ENCODE data around the gene GMCL1.
"Not testable (repeated sequence)": the region's sequence is repeated elsewhere in the genome, so short reads cannot be mapped to it uniquely, and the experiment has no call there.

Gene GMCL1

GRCh38 chr2:69848186-69848790, 18.8 kb downstream of the GMCL1 start:
- DNase-seq, result no peak

GRCh38 chr2:69858261-69858660, 28.8 kb downstream of the GMCL1 start:
- DNase-seq, result no peak

- DNase-seq, result no peak
Measured at GRCh38 chr2:69863298-69863697, 33.8 kb downstream of the GMCL1 start.

DNA sequence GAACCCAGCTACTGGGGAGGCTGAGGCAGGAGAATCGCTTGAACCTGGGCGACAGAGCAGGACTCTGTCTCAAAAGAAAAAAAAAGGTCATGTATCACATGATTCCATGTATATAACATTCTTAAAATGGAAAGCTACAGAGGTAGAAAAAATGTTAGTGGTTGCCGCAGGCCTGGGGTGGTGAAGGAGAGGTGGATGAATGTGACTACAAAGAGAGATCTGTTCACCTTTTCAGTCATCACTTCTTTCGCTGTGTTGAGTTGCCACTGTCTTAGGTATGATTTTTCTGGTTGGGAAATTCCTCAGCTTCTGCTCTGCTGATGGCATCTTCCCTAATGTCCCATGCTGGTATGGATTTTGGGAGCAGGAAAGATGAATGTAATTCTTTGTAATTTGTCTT, 59.0 kb downstream of the GMCL1 start:
- DNase-seq, result no peak

DNA sequence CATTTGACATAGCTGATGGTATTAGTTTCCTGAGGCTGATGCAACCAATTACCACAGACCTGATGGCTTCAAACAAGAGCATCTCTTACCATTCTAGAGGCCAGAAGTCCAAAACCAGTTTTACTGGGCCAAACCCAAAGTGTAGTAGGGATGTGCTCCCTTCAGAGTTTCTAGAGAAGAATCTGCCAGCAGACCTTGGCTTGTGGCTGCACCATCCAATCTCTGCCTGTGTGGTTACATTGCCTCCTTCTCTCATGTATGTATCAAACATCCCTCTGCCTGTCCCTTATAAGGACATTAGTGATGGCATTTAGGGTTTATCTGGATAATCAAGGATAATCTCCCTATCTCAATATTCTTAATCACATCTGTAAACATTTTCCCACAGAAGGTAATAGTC, 59.8 kb downstream of the GMCL1 start:
- DNase-seq, result no peak

DNA sequence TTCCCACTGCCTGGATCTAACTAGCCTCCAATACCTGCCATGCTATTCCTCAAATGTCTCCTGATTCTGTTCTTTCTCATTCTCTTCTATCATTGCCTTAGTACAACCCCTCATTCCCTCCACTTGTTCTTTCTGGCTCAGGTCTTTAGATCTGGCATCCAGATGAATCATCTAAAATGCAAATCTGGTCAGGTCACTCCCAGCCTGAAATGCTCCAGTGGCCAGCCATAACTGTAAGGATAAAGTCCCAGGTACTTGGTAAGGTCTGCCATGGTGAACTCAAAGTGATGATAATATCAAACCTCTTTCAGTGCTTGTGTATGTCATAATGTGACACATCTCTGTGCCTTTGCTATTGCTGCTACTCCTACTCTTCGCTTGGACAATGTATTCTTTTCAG, 61.4 kb downstream of the GMCL1 start:
- no peak for DNase-seq

DNA sequence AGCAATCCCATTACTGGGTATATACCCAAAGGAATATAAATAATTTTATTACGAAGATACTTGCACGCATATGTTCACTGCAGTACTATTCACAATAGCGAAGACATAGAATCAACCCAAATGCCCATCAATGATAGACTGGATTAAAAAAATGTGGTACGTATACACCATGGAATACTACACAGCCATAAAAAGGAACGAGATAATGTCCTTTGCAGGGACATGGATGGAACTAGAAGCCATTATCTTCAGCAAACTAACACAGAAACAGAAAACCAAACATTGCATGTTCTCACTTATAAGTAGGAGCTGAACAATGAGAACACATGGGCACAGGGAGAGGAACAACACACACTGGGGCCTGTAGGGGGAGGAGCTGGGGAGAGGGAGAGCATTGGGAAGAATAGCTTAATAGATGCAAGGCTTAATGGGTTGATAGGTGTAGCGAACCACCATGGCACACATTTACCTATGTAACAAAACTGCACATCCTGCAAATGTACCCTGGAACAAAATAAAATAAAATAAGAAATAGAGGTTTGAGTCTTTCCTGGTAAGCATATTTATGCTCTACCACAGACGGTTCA, 63.5 kb downstream of the GMCL1 start:
- DNase-seq, result not testable (repeated sequence)

DNA sequence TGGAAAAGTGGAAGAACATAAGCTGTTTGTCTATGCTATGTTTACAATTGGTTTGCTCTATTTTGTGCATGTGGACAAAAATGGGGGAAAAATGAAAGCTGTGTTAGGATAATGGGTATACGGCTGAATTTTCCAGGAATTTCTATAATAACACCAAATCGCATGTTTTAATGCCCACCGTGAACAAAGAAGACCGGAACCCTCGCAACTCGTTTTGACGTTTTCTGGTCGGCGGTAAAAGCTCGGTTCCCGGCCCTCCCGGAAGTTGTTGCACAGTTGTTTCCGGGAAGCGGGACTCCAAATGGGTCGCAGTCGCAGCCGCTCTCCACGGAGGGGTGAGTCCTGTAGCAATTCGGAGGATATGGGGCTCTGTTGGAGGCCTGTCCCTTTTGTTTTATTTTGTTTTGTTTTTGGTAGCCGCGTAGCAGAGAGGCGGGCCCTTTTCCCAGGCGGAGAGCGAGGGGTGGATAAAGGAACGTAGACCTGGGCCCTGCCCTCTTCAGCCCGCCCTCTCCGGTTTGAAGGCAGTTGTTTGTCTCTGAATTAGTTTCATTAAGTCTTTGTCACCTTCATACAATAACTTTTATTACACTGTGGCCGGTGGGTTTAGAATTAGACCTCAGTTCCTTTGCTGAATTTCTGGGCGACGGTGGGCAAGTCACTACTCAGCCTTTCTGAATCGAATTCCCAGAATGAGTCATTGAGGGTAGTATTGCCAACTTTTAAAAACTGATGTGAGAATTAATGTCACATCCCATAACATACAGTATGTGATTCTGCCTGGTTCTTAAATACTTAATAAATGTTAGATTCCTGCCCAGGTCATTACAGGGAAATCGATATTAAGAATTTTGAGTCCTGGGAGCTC, 64.5 kb downstream of the GMCL1 start, which contains the start of gene SNRNP27:
TSS of gene SNRNP27 (plus strand) at position 273 of the 868 bp plus-strand sequence. CDS start at position 302, 29 bp downstream.
- peak; percentile 87 for DNase-seq

DNA sequence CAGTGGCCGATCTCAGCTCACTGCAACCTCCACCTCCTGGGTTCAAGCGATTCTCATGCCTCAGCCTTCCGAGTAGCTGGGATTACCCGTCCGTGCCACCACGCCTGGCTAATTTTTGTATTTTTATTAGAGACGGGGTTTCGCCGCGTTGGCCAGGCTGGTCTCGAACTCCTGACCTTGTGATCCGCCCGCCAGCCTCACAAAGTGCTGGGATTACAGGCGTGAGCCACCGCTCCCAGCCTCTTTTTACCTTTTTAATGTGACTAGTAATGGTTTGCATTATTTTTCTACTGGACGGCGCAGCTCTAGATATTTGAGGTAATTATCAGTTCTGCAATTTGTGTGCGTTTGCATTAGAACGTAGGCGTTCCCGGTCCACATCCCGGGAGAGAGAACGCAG, 65.3 kb downstream of the GMCL1 start:
- DNase-seq, result not testable (repeated sequence)

GRCh38 chr2:69902213-69902922, 72.9 kb downstream of the GMCL1 start:
- DNase-seq, result peak; percentile 24

DNA sequence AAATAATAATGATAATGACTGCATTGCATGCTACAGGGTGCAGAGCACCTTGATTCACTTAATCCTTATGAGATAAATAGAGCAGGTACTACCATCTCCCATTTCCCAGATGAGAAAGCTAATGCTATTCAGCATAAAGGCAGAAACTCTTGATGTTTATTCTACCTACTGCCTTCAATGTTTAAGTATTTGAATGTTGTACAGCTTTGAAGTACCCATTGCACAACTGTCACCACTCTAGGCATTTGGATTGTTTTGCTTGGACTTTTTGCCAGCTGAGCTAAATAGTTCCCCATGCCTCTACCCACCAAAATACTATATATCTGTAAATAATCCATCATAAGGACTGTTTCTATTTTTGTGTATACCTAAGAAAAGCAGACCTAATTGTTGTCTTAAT, 77.8 kb downstream of the GMCL1 start:
- no peak for DNase-seq

DNA sequence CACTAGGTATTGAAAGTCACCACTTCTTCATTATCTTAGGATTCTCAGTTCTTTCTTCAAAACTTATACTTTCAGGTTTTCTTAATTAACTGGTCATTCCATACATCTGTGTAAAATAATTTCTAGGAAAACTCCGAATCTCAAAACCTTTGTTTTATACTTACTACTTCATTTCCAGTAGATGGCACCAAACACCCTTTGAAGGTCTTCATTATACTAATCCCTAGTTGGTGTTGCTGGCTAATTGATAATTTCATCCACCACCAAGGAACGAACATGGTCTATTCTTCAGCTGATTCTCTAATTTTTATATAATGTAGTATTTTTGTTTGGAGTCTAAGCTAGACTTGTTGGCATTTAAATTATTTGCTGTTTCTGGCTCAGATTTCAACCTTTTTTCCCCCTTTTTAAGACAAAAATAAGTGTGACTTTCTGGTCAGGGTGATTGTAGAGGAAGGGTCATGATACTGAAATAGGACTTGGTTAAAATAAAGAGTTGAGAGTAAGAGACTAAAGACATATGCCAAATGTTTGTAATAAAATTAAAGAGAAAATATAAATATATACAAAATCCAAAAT, 82.6 kb downstream of the GMCL1 start:
- peak; percentile 67 for DNase-seq

- peak; percentile 100 for DNase-seq
Measured at GRCh38 chr2:69914164-69914949, 84.9 kb downstream of the GMCL1 start.

DNA sequence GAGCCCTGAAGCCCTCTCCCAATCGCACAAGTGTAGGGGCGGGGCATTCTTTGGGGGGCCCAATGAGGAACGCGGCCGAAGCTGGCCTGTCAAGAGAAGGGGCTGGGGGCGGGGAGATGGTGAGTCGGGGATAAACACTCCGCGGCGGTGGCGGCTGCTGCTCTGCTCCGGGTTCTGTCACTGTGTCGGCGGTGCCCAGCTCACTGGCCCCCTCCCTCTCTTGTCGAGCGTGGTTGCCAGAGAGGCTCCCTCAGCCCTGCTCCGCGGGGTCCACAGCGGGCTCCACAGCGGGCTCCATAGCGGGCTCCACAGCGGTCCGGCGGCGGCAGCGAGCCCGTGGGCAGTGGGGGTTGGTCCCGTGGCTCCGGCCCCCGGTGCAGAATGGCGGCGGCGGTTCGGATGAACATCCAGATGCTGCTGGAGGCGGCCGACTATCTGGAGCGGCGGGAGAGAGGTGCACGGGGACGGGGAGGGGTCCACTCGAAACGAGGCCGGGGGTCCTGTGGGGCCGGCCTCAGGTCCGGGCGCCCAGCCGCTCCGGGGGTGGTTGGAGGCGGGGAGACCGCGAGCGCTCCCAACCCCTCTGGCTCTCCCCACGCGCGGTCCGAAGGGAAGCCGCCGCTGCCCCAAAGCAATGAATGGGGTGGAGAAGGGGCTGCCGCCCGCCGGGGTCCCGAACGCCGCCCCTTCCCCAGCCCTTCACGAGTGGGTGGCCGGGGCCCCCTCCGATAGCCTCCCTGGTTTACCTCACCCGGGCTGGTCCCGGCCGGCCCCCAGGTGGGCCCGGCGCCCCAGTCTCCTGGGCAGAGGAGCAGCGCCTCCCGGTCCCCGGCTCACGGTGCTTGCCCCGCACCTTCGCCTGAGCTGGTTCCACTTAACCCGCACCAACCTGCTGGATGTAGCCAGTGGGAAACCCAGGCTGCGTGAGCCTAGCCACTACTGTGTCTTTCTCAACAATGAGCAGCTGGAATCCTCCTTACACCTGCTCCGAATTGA, 85.8 kb downstream of the GMCL1 start, which contains the start of gene MXD1:
TSS of gene MXD1 (plus strand) at position 160 of the 996 bp plus-strand sequence. CDS start at position 382, 222 bp downstream.
- DNase-seq, result no peak

DNA sequence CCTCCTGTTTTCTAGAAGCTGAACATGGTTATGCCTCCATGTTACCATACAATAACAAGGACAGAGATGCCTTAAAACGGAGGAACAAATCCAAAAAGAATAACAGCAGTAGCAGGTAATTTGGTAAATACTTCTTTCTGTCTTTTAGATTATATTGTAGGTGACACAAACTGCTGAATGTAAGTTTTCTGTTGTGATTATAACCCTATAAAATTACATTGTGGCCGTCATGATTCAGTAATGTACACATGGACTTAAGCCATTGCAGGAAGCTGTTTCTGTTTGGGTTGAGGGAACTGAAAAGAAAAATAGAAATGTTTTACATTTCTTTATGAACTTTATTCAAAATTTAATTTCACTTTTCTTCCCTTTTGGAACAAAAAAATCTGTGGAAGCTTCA, 86.6 kb downstream of the GMCL1 start:
- no peak for DNase-seq

GRCh38 chr2:69917852-69918251, 88.4 kb downstream of the GMCL1 start:
- no peak for DNase-seq

DNA sequence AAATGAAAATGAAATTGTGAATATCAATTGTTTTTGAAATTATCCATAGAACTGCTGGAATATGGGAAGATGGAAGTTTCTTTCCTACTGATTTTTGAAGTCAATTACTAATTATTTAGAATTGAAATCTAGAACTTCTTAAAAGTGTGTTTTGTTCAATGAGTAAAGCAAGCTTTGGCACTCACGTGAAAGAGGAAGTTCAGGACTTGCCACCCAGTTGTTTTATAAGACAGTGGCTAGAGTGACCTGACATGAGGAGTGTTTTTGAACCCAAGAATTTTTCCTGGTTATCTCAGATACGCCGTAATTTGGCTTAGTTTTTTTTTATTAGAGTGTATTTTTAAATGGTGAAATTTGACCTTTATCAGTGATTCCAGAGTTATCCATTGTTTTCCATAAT, 88.9 kb downstream of the GMCL1 start:
- DNase-seq, result no peak

GRCh38 chr2:69923116-69923515, 93.7 kb downstream of the GMCL1 start:
- DNase-seq, result no peak

DNA sequence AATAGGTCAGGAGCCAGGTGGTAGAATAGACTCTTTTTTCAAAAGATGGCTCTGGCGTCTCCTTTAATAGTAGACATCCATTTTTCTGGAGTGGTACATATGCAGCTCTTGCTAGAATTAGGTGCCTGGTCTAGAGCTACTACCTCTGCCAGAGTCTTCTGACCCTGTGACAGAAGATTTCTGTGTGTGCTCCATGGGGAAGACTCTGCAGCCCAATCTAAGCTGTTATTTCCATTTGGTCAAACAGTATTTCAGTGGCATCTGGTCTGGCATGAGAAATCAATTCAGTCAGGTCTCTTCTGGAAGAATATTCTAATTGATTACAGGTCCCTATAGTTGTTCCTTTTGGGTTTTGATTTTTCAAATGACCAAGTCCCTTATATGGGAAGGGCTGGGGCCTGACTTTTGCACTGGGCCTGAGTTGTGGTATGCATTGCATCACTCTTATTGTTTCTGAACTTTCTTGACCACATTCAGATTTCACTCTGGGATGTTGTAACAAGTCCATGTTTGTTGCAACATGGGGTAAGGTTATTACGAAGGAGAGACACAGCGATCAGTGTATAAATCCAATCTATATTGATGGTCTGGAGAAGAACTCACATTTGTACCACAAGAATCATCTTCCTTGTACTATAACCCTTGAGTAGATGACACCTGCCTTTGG, 97.5 kb downstream of the GMCL1 start:
- DNase-seq, result no peak
